Esophagus squamous epithelium (tissue), 4 donors: ENCODE data around the gene GULP1.

Experiments used
- POLR2A ChIP-seq, 4 donors: fragments of 450-650 bp; IDR thresholded peaks; one replicate each; pipeline ENCODE4 v1.6.1; 2017; ENCODE audit warnings: antibody characterized with exemption in 4 of 4, mild to moderate bottlenecking in 4 of 4, moderate library complexity in 3 of 4
- TF ChIP-seq, protein P1 (sequence below), 6 experiments: fragments of 450-650 bp in 4 of 6; fragments of 200-600 bp in 2 of 6; sonication (generic) in 2 of 6; IDR thresholded peaks; one replicate each; pipeline ENCODE4 v1.5.1; 2016 to 2019; ENCODE audit warnings: antibody characterized with exemption in 6 of 6, mild to moderate bottlenecking in 4 of 6, moderate library complexity in 4 of 6

DNA sequence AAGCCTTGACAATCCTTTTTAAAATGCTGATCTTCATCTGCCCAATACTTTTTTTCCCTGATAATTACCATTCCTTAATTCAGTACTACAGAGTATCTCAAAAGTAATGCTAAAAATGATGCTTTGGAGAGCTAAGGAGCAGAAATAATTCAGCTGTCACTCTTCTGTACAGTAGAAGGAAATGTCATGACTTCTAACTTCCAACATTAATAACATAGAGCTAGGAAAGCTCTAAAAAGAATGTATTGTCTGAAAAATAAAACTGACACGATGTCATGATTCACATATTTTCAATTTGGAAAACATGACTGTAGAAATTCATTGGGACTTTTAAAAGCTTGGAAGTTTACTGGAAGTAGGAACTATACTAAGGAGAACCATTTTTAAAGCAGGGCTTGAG lies 212.3 kb downstream of the GULP1 start:
- TF ChIP-seq, protein P1, sequence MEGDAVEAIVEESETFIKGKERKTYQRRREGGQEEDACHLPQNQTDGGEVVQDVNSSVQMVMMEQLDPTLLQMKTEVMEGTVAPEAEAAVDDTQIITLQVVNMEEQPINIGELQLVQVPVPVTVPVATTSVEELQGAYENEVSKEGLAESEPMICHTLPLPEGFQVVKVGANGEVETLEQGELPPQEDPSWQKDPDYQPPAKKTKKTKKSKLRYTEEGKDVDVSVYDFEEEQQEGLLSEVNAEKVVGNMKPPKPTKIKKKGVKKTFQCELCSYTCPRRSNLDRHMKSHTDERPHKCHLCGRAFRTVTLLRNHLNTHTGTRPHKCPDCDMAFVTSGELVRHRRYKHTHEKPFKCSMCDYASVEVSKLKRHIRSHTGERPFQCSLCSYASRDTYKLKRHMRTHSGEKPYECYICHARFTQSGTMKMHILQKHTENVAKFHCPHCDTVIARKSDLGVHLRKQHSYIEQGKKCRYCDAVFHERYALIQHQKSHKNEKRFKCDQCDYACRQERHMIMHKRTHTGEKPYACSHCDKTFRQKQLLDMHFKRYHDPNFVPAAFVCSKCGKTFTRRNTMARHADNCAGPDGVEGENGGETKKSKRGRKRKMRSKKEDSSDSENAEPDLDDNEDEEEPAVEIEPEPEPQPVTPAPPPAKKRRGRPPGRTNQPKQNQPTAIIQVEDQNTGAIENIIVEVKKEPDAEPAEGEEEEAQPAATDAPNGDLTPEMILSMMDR (IDR thresholded peaks at IDR 0.05) = no peak
- TF ChIP-seq POLR2A (IDR thresholded peaks at IDR 0.05) = no peak
